ENCODE results near the gene CSNK1A1L. TPM values are rescaled to one million over a fixed set of nuclear protein-coding genes. Genes with fewer than 3 reads are reported as not detected.

CSNK1A1L gene
- total RNA-seq, 1 experiment from 2014 or later, result not detected

- TF ChIP-seq ZBTB33 (IDR thresholded peaks at IDR 0.05; ENCODE audit: extremely low read depth, insufficient replicate concordance, low read length), result no peak
These were observed 14.6 kb downstream of the CSNK1A1L start (continued) for GRCh38 chr13:37090912-37091311.

GRCh38 chr13:37089495-37089894 lies 16.0 kb downstream of the CSNK1A1L start:
- Histone ChIP-seq H3K36me3 (ENCODE audit: control insufficient read depth in 1 of 2, insufficient read depth in 2 of 2, low read length in 2 of 2) (no peaks in the 10 kb centered on the region), H4K20me1 (ENCODE audit: insufficient read depth) (no peaks in the 10 kb centered on the region), H3K27ac (ENCODE audit: low read depth, low read length) (no peak overlapping the region), H3K9ac (ENCODE audit: low read length) (no peak overlapping the region), H3K4me1 (ENCODE audit: control insufficient read depth in 1 of 2, insufficient read depth in 2 of 2, low read length in 2 of 2) (no peaks in the 10 kb centered on the region), H2AFZ (ENCODE audit: low read depth, low read length, poor library complexity, severe bottlenecking) (no peak overlapping the region), H3K4me2 (ENCODE audit: low read length) (no peak overlapping the region), H3K9me2 (ENCODE audit: insufficient read depth) (no peaks in the 10 kb centered on the region), H3K79me2 (ENCODE audit: insufficient read depth, low read length) (no peaks in the 10 kb centered on the region), H3K4me3 (replicated peaks in 1 of 2; ENCODE audit: low read depth in 1 of 2, low read length in 2 of 2) (no peak overlapping the region), H3K9me3 (ENCODE audit: control insufficient read depth in 1 of 2, insufficient read depth in 1 of 2, low read depth in 1 of 2, low read length in 2 of 2) (no peaks in the 10 kb centered on the region), H3K27me3 (ENCODE audit: insufficient read depth, low read length) (peaks cover 58% of the 10 kb centered on the region)
- no peak for DNase-seq (ENCODE audit: low read depth, low spot score)
- no peak for ATAC-seq
- no TSS peak for BruUV-seq (replicated peaks)
- CTCF ChIA-PET, result no interaction called here
- RAD21 ChIA-PET (ENCODE audit: low non-redundant PET in 1 of 2, low total read pairs in 2 of 2, uncharacterized antibody in 2 of 2, unreplicated experiment in 2 of 2), result no interaction called here
- POLR2A ChIA-PET, result no interaction called here
- TF ChIP-seq CBX3 (IDR thresholded peaks at IDR 0.05; ENCODE audit: low read depth) (no peak), ATF3 (IDR thresholded peaks at IDR 0.05) (no peak), CEBPB (IDR thresholded peaks at IDR 0.05; ENCODE audit: low read depth) (no peak), MAX (IDR thresholded peaks at IDR 0.05) (no peak), TCF7L2 (IDR thresholded peaks at IDR 0.05; ENCODE audit: borderline replicate concordance, extremely low read depth, insufficient read depth, insufficient read length) (no peak), FOSL1 (IDR thresholded peaks at IDR 0.05; ENCODE audit: low read depth) (no peak), EZH2phosphoT487 (IDR thresholded peaks at IDR 0.05; ENCODE audit: borderline replicate concordance) (no peak), EGR1 (IDR thresholded peaks at IDR 0.05; ENCODE audit: low read depth) (no peak), CTCF (IDR thresholded peaks at IDR 0.05 in 2 of 3, conservative IDR thresholded peaks at IDR 0.05 in 1 of 3; ENCODE audit: borderline replicate concordance in 1 of 3, insufficient read depth in 1 of 3, low read depth in 2 of 3, low read length in 2 of 3) (no peak), ZFX (IDR thresholded peaks at IDR 0.05) (no peak), REST (IDR thresholded peaks at IDR 0.05; ENCODE audit: low read depth) (no peak), EZH2 (IDR thresholded peaks at IDR 0.05) (no peak), SIN3A (IDR thresholded peaks at IDR 0.05; ENCODE audit: low read depth) (no peak), SP1 (IDR thresholded peaks at IDR 0.05; ENCODE audit: low read depth) (no peak), SRF (IDR thresholded peaks at IDR 0.05; ENCODE audit: low read depth) (no peak), POLR2A (IDR thresholded peaks at IDR 0.05; ENCODE audit: borderline replicate concordance, extremely low read depth, insufficient read depth, insufficient read length) (no peak), RAD21 (IDR thresholded peaks at IDR 0.05; ENCODE audit: low read depth) (no peak), YY1 (IDR thresholded peaks at IDR 0.05; ENCODE audit: extremely low read depth, insufficient replicate concordance, low read depth, low read length) (no peak)
- intact Hi-C loops (cut with micrococcal nuclease), result no loop called here
